Measurements from ENCODE around the gene CYREN.

CYREN gene

DNA sequence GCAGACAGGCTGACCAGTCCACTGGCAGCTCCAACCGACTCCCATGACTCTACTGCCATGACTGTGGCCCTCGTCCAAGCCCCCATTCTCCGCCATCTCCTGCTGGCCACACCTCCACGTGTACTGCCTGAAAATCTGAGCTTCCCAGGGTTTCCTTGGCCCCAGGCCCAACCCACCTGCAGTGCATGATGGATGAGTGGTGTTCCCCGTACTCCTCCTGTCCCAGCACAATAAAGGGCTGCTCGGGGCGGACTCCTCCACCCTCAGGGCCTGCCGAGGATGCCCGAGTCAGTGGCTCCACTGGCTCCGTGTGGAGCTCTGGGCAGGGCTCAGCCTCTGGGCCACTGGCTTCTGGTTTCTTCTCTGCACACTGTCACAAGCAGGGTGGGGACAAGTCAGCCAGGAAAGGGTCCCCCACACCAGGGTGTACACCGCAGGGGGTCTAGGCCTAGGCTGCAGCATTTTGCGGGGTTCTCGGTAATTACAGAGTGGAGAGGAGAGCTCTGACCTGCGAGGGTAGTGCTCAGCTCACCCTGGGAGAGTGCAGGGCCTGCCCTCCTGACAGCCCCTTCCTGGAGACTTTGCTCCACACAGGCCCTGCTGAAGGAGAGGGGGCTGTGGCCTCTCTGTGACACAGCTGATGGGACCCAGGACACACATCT is 25.6 kb upstream of the CYREN start:
- DNase-seq, result no peak

- DNase-seq, result no peak
Observed at GRCh38 chr7:135195156-135195555, 24.6 kb upstream of the CYREN start.

- peak; percentile 53 for DNase-seq
Observed at GRCh38 chr7:135194494-135195095, 24.1 kb upstream of the CYREN start.

GRCh38 chr7:135193615-135194081 is 23.1 kb upstream of the CYREN start:
- DNase-seq, result peak; percentile 95

DNA sequence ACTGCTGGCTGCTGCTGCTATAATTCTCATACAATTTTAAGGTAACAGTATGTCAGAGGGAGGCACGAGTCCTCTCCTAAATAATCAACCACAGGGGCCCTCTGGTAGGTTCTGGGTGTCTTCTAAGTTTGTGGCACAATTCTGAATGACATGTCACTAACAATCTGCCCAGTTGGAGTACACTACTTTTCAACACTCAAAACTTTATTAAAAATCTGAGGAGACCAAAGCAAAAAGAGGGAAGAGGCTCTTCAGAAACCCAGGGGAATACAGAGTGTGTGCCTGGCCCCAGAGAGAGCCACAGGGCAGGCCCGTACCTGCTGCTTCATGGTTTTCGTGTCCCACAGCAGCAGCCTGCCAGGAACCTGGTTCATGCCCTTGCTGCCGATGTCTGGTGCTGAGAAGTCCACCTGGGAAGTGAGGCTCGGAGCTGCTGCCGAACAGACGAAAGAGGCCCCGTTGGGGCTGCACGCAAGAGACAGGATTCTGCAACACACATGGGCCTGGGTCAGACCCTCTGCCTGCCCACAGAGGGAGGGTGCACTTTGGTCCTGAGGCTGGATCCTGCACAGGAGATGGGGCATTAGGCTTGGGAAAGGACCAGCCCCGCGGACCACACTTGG is 22.5 kb upstream of the CYREN start:
- DNase-seq, result no peak

DNA sequence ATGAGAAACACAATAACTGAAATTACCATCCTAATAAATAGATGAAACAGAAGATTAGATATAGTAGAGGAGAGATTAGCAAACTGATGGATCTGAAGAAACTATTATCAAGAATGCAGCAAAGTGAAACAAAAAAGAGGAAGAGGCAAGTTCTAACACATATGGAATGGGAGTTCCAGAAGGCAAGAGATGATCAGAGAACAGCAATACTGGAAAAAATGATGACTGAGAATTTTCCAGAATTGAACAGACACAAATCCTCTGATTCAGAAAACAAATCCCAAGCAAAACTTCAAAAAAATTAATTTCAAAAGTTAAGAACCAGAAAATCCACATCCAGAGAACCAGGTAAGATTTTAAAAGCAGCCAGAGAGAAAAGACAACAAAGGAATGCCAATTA is 20.2 kb upstream of the CYREN start:
- no peak for DNase-seq

DNA sequence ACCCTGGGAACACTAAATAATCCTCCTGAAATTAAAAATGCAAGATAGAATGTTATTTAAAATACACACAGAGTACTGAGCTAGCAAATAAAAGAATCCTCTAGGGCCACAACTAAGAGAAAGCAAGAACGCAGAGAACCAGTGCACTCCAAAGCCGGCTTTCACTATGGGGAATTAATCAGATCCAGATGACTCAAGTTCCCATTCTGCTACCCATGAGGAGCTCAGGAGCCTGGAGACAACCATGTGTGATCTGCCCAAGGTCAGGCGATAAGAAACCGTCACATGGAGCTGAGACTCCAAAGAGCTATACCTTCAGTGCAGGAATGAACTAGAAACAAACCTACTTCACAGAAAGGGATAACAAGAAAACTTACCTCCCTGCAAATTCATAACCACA is 19.5 kb upstream of the CYREN start:
- DNase-seq, result peak; percentile 67

GRCh38 chr7:135189221-135189662 is 18.7 kb upstream of the CYREN start:
- no peak for DNase-seq

GRCh38 chr7:135188298-135188984 is 17.9 kb upstream of the CYREN start:
- DNase-seq, result peak; percentile 25

DNA sequence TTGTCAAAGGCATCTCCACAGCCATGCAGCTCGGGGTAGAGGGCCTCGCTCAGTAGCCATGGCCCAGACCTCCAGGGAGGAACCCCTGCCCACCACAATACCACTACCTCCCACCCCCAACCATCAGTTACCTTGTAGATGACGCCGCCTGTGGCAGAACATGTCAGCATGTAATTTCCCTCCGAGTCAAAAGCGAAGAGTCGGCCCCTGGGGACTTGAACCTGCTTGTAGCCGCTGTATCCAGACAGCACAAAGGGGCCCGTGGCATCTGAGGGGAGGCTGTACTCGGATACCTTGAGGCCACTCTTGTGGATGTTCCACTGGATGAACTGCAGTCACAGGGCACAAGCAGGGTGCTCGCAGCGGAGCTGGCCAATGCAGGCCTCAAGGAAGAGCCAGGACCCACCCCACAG is 16.3 kb upstream of the CYREN start:
- no peak for DNase-seq

- DNase-seq, result no peak
Observed at GRCh38 chr7:135186261-135186540, 15.7 kb upstream of the CYREN start.

GRCh38 chr7:135185471-135186260 is 15.2 kb upstream of the CYREN start:
- DNase-seq, result no peak

DNA sequence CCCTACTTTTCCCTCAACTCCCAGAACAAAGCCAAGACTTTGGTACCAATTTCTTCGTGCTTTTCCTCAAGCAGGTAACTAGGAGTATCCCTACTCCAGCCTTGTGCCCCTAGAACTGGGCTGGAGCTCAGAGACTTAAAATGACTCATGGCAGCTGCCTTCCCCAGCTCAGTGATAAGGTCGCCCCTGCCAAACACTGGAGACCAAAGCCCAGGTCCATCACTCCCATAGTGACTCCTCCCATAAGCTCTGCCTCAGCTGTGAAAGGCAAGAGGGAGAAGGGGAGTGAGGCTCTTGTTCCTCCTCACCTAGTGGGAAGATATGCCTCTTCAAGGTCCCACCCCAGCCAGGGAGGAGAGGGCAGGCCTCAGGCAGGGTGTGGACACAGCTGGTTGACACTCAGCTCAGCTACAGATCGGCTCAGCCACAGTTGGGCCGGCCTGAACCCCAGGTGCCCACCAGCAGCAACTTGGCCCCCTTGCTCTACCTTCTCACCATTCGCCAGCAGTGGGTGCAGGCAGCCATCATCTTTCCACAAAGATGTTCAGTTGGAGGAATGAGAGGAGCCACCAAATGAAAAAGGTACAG is 13.8 kb upstream of the CYREN start:
- no peak for DNase-seq

GRCh38 chr7:135183478-135183877 is 13.0 kb upstream of the CYREN start:
- DNase-seq, result no peak

DNA sequence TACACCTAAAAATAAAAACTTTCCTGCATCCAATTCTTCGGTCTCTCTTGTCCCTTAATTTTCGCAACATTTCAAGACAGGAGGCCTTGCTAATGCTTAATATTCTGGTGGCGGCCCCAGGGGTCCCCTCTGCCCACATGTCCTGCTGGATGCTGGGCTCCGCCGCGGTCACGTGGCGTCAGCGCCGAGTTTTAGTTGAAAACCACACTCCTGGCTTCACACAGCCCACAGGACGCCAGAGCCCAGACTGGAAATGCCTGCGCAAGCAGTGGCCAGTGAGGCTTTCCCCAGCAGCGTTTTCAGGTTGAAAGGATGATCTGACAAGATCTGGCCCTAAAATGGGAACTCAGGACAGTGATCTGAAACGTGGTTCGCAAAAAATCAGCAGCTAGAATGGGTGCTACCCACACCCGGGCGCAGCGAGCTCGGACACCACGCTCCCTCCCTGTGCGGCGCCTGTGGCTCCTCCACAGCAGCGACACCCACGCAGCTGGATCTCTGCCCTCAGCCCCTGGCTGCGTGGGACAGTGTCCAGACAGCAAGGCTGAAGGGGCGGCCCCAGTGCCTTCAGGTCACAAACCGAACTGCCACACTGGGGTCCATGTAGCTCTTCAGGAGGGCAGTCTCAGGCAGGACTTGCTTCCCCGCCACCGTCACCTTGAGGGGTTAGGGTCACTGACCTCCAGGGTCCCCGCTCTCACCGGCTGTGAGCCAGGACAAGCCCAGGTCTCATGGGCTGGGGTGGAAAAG is 11.6 kb upstream of the CYREN start:
- no peak for DNase-seq

DNA sequence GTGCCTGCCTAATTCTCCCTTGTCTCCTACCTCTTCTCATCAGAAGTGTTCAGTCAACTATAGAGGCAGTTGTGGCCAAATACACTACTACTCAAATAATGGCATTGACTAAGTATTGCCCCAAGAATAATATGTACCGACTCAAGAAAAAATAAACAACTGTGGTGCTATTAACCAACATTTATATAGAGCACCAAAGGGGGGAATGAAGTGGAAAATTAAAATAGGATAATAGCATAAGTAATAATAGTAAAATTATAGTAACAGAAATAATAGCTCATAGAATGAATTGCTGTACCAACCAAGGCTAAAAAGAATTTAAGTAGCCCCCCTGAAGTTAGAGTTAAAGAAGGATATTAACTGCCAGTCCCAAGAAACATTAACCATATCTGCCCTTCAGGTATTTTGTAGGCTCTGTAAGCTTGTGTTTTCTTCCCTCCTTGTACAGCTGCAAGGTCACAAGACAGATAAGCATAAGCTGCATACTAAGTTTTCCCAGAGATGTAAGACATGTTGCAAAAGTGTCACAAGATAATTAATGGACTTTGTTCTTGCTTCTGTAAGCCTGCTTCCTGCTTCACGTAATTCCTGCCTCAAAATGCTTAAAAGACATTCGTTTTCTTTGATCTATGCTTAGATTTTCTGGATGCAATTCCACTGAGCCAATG is 10.9 kb upstream of the CYREN start:
- no peak for DNase-seq

GRCh38 chr7:135180122-135180521 is 9.6 kb upstream of the CYREN start:
- no peak for DNase-seq

GRCh38 chr7:135179321-135179925 is 8.9 kb upstream of the CYREN start:
- no peak for DNase-seq

GRCh38 chr7:135178364-135178763 is 7.9 kb upstream of the CYREN start:
- DNase-seq, result no peak

- no peak for DNase-seq
Observed at GRCh38 chr7:135177028-135177696, 6.7 kb upstream of the CYREN start.
